ENCODE measurements around the gene IRAG1.

The IRAG1 gene

DNA sequence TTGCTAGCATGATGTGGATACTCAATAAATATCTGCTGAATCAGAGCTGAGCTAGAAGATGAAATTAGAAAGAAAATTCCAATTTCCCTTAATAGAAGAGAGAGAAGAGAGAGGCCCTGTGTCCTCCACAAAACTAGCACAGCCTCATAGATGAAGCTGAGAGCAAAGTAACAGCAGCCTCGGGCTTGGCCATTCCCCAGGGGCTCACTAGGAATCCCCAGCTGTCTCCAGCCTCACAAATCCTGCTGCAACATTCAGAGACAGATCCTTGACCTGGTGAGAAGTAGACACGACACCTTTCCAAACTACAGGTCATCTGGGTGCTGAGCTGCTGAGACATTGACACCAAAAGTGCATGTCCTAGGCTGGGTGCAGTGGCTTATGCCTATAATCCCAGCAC lies 26.1 kb upstream of the IRAG1 start:
- DNase-seq (ENCODE audit: low spot score) = no peak
- TF ChIP-seq, protein P1, sequence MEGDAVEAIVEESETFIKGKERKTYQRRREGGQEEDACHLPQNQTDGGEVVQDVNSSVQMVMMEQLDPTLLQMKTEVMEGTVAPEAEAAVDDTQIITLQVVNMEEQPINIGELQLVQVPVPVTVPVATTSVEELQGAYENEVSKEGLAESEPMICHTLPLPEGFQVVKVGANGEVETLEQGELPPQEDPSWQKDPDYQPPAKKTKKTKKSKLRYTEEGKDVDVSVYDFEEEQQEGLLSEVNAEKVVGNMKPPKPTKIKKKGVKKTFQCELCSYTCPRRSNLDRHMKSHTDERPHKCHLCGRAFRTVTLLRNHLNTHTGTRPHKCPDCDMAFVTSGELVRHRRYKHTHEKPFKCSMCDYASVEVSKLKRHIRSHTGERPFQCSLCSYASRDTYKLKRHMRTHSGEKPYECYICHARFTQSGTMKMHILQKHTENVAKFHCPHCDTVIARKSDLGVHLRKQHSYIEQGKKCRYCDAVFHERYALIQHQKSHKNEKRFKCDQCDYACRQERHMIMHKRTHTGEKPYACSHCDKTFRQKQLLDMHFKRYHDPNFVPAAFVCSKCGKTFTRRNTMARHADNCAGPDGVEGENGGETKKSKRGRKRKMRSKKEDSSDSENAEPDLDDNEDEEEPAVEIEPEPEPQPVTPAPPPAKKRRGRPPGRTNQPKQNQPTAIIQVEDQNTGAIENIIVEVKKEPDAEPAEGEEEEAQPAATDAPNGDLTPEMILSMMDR (IDR thresholded peaks at IDR 0.05; ENCODE audit: extremely low read depth, missing control alignments) = no peak

DNA sequence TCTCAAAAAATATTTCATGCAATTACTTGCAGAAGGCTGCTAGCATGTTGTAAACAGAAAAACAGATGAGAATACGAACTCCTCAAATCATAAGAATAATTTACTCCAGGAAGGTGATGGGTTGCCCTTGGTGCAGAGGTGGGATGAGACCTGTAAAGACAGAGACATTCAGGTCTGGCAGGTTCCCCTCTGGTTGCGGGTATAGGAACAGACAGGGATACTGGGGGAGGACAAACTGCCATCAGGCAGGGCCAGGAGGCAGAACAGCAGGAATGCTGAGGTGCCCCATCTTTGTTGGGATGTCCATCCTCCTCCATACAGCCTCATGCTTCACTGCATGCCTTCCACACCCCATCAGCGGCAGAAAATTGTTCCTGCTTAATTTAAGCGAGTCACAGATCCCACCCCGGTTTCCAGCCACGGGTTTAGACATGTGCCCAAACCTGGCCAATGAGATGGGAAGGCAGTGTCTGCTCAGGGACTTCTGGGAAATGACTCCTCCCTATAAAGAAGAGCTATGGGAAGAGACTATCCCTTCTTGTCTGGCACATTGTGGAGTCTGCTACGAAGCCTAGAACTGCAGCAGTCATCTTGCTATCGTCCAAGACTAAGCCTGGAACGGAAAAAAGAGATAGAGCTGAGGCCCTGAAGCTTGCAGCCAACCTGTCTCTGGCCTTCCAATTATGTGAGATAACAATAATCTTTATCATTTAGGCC lies 23.1 kb upstream of the IRAG1 start:
- TF ChIP-seq, protein P1 (IDR thresholded peaks at IDR 0.05; ENCODE audit: extremely low read depth, missing control alignments) = no peak
- no peak for DNase-seq (ENCODE audit: low spot score)

DNA sequence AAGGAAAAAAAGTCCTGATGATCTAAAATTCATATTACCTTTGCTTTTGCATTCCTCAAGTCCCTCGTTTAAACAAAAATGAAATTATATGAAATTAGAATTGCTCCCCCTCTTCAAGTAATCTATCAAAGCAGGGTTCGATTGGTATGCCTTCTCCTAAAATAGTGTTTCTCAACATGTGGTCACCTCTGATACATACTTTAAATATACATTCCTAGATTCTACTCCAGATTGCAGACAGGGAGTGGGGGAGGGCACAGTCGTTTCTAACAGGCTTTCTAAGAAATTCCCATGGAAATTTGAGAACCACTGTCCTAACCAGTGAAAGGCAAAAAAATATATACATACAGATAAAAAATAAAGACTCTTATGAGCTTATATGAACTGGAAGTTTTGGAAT lies 22.6 kb upstream of the IRAG1 start:
- TF ChIP-seq, protein P1 (IDR thresholded peaks at IDR 0.05; ENCODE audit: extremely low read depth, missing control alignments) = no peak

DNA sequence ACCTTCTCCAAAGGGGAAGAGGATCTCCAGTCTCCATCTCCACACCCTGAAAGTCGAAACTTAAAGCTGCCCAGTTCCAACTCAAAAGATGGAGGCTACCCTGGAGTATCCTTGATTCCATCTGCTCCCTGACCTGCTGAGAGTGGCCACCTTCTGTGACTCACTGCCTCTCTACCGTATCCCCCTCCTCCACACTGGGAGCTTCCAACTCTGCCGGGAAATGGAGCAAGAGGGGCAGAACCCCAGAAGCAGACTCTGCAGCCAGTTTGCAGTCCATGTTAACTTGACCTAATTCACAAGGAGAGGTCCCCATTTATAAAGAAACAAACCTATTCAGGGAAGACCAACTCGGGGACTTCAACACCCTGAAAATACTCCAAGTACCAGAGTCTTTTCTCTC lies 22.0 kb upstream of the IRAG1 start:
- no peak for DNase-seq (ENCODE audit: low spot score)
- TF ChIP-seq, protein P1 (IDR thresholded peaks at IDR 0.05; ENCODE audit: extremely low read depth, missing control alignments) = no peak

More for the DNA sequence above, 22.6 kb upstream of the IRAG1 start:
- no peak for DNase-seq (ENCODE audit: low spot score)

DNA sequence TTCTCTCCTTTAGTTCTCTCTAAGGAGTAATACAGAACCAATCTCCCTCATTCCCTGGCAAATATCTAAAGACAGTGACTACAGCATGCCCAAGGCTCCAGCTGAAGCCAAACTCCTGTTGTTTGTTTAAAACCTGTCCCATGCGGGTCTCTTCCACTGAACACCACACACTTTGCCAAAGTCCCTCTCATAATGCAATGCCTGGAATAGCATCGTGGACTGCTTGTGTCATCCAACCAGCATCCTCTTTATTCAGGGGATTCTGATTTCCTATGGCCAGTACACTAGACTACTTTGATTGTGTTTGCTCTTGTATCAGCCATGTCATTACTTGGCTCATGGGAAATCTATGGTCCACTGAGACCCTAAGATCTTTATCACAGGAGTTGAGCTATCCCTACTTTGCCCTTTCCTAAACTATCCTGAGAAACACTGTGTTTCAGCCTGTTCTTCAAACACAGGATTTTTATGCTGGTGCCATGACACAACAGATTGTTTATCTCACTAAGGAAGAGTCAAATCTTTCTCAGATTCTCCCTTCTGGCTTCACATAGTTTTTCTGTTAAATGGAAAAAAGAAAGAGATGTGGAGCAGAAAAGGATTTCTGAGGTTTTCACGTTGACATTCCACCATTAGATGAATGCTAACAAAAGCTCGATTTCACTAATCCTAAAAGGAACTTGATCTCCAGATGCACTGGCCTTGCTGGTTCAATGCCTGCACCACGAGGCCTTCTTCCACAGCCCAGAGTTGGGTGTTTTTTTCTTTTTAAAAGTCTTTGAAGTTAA lies 15.9 kb upstream of the IRAG1 start:
- TF ChIP-seq, protein P1 (IDR thresholded peaks at IDR 0.05; ENCODE audit: extremely low read depth, missing control alignments) = no peak
- no peak for DNase-seq (ENCODE audit: low spot score)

DNA sequence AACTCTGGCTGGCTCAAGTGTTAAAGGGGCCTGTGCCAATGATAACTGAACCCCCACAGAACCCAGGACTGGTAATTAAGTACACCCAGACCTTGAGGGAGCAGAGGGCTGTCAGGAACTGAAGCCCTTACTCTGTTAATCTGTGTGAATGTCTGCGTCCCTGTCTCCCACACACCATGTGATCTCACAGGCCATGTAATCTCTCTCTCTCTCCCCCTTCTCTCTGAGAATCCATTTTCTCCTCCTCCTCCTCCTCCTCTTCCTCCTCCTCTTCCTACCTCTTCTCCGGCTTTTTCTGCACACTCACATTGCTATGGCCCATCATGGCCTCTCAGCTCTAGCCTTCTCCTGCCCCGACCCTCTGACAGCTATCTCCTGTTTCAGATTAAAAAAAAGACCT lies 14.6 kb upstream of the IRAG1 start:
- TF ChIP-seq, protein P1 (IDR thresholded peaks at IDR 0.05; ENCODE audit: extremely low read depth, missing control alignments) = no peak
- no peak for DNase-seq (ENCODE audit: low spot score)

DNA sequence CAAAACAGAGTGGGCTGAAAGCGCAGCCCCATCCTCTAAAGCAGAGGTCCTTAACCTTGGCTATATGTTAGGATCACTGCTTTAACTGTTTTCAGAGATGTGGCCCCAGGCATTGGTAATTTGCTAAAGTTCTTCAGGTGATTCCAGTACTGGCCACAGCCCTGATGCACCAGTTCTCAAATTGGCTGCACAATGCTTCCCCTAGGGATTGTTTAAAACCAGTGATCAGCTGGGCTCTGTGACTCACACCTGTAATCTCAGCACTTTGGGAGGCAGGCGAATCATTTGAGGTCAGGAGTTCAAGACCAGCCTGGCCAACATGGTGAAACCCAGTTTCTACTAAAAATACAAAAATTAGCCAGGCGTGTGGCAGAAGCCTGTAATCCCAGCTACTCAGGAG lies 8.4 kb upstream of the IRAG1 start:
- no peak for DNase-seq (ENCODE audit: low spot score)
- TF ChIP-seq, protein P1 (IDR thresholded peaks at IDR 0.05; ENCODE audit: extremely low read depth, missing control alignments) = no peak
